Aorta (tissue), 5 donors: ENCODE measurements around the gene LSAMP. TPM values are rescaled to one million over a fixed set of nuclear protein-coding genes. Genes with fewer than 3 reads are reported as not detected.

Source experiments
- ATAC-seq: fragments of 200-7000 bp; cut with Tn5 transposase; one replicate; pipeline ENCODE4 v1.9.1; 2022; ENCODE audit warnings: moderate library complexity; ENCODE audit not compliant: low FRiP score
- DNase-seq, 2 donors: peaks; one replicate each; pipeline ENCODE4 v3.0.0-alpha.2; 2020
- H3K27ac ChIP-seq, 2 donors: one replicate each; pipeline ENCODE4 v1.5.1; 2013; ENCODE audit warnings: low read length in 2 of 2, mild to moderate bottlenecking in 2 of 2, moderate library complexity in 2 of 2, control low read depth in 1 of 2, inconsistent platforms in 1 of 2, low read depth in 1 of 2
- H3K27me3 ChIP-seq, 2 donors: one replicate each; pipeline ENCODE4 v1.6.1; 2013; ENCODE audit warnings: control low read depth in 1 of 2, low read length in 1 of 2, mild to moderate bottlenecking in 1 of 2, moderate library complexity in 1 of 2; ENCODE audit not compliant: insufficient read depth in 2 of 2, control insufficient read depth in 1 of 2
- H3K36me3 ChIP-seq, 2 donors: one replicate each; pipeline ENCODE4 v1.6.1; 2013; ENCODE audit warnings: control low read depth in 1 of 2, low read length in 1 of 2, mild to moderate bottlenecking in 1 of 2; ENCODE audit not compliant: insufficient read depth in 2 of 2, control insufficient read depth in 1 of 2
- H3K4me1 ChIP-seq, 2 donors: one replicate each; pipeline ENCODE4 v1.6.1; 2013; ENCODE audit warnings: low read length in 2 of 2, control low read depth in 1 of 2, mild to moderate bottlenecking in 1 of 2, moderate library complexity in 1 of 2; ENCODE audit not compliant: insufficient read depth in 2 of 2, control insufficient read depth in 1 of 2
- H3K4me3 ChIP-seq, 2 donors: one replicate each; pipeline ENCODE4 v1.5.1; 2013; ENCODE audit warnings: low read length in 2 of 2, control low read depth in 1 of 2, mild to moderate bottlenecking in 1 of 2
- H3K9me3 ChIP-seq: one replicate; pipeline ENCODE4 v1.6.1; 2013; ENCODE audit warnings: mild to moderate bottlenecking, low read length; ENCODE audit not compliant: control insufficient read depth
- WGBS, 2 donors: extraction: QIAGEN DNeasy Blood & Tissue Kit; methylation state at CpG; one replicate each; pipeline ENCODE4 v1.1.7; 2013; 5-methylcytosine and 5-hydroxymethylcytosine counted together
- intact Hi-C, 2 donors: fragments of 100-400 bp; cut with DNase I; formaldehyde crosslinking; loops; one replicate each; pipeline versions ENCODE4 v1.14.2 to v1.15.0; 2022
- polyA plus RNA-seq, 2 donors: library from polyadenylated mRNA; stranded (reverse); fragments of 200-250 nt; gene quantifications; one replicate each; pipeline ENCODE4 v1.2.3, GENCODE V29; 2013
- total RNA-seq, 2 donors: library from RNA; stranded (reverse); fragmentation: NEBNext Ultra II Directional; extraction: Animal tissue kit (Norgen Biotek cat#: 25700); gene quantifications; one replicate each; pipeline ENCODE4 v1.2.1, GENCODE V29; 2021
- donor health status: healthy with polysubstance abuse.
- donor health status: Bipolar disorder and iron deficiency.
- donor health status: DM: no; HTN: no; CAD: no.
- donor health status: DM: no; HTN: no; CAD: no.
- donor health status: DM: yes; HTN: yes; CAD: no.

LSAMP gene
- total and polyA plus RNA-seq, 4 donors = 0.38 to 7.8 (median 0.88) TPM; not detected in 1

- Histone ChIP-seq H3K4me1 (no peaks in the 10 kb centered on the region), H3K9me3 (no peaks in the 10 kb centered on the region), H3K27me3 (no peaks in the 10 kb centered on the region), H3K4me3 (no peak overlapping the region), H3K36me3 (no peaks in the 10 kb centered on the region), H3K27ac (no peak overlapping the region)
- WGBS, 2 donors = 82 to 88% methylated on average over 10 of the region's 10 CpGs
- DNase-seq (no peak), ATAC-seq (no peak)
- intact Hi-C loops = no loop called here
Observed at GRCh38 chr3:116033516-116033915, 411.8 kb downstream of the LSAMP start.

GRCh38 chr3:116032176-116032575 lies 413.1 kb downstream of the LSAMP start:
- H3K9me3 ChIP-seq = no peaks in the 10 kb centered on the region
- no peak for DNase-seq
- H3K36me3 ChIP-seq = no peaks in the 10 kb centered on the region
- no peak overlapping the region for H3K4me3 ChIP-seq
- H3K4me1 ChIP-seq = no peaks in the 10 kb centered on the region
- ATAC-seq = no peak
- H3K27ac ChIP-seq = no peak overlapping the region
- intact Hi-C loops = no loop called here
- H3K27me3 ChIP-seq = no peaks in the 10 kb centered on the region
- 87 to 94% methylated on average over 1 of the region's 1 CpG for WGBS, 2 donors

- Histone ChIP-seq H3K4me3 (no peak overlapping the region), H3K27me3 (no peaks in the 10 kb centered on the region), H3K4me1 (no peaks in the 10 kb centered on the region), H3K36me3 (no peaks in the 10 kb centered on the region), H3K9me3 (no peaks in the 10 kb centered on the region), H3K27ac (no peak overlapping the region)
- intact Hi-C loops = no loop called here
- ATAC-seq (no peak), DNase-seq (no peak)
- WGBS, 2 donors = 76 to 86% methylated on average over 5 of the region's 5 CpGs
Observed at GRCh38 chr3:116030131-116030850, 415.0 kb downstream of the LSAMP start.

GRCh38 chr3:116029266-116029665 lies 416.0 kb downstream of the LSAMP start:
- intact Hi-C loops = no loop called here
- Histone ChIP-seq H3K36me3 (no peaks in the 10 kb centered on the region), H3K27me3 (no peaks in the 10 kb centered on the region), H3K4me1 (no peaks in the 10 kb centered on the region), H3K4me3 (no peak overlapping the region), H3K9me3 (no peaks in the 10 kb centered on the region), H3K27ac (no peak overlapping the region)
- no peak for DNase-seq
- no peak for ATAC-seq
- WGBS, 2 donors = 91% methylated on average over 2 of the region's 2 CpGs

- WGBS, 2 donors = 81% methylated on average over 1 of the region's 1 CpG
Observed at GRCh38 chr3:116028157-116028556, 417.1 kb downstream of the LSAMP start.

GRCh38 chr3:116020989-116021388 lies 424.3 kb downstream of the LSAMP start:
- Histone ChIP-seq H3K4me3 (no peak overlapping the region), H3K36me3 (no peaks in the 10 kb centered on the region), H3K27ac (no peak overlapping the region), H3K27me3 (no peaks in the 10 kb centered on the region), H3K4me1 (no peaks in the 10 kb centered on the region), H3K9me3 (no peaks in the 10 kb centered on the region)
- no peak for ATAC-seq
- DNase-seq = no peak
- 89 to 90% methylated on average over 1 of the region's 1 CpG for WGBS, 2 donors
- intact Hi-C loops = no loop called here

More at GRCh38 chr3:116028157-116028556, 417.1 kb downstream of the LSAMP start:
- no peak overlapping the region for H3K27ac ChIP-seq
- ATAC-seq = no peak
- intact Hi-C loops = no loop called here
- no peak overlapping the region for H3K4me3 ChIP-seq
- no peaks in the 10 kb centered on the region for H3K27me3 ChIP-seq
- H3K9me3 ChIP-seq = no peaks in the 10 kb centered on the region
- no peaks in the 10 kb centered on the region for H3K4me1 ChIP-seq
- H3K36me3 ChIP-seq = no peaks in the 10 kb centered on the region
- DNase-seq = no peak

GRCh38 chr3:116020495-116020894 lies 424.8 kb downstream of the LSAMP start:
- Histone ChIP-seq H3K27me3 (no peaks in the 10 kb centered on the region), H3K9me3 (no peaks in the 10 kb centered on the region), H3K4me1 (no peaks in the 10 kb centered on the region), H3K4me3 (no peak overlapping the region), H3K36me3 (no peaks in the 10 kb centered on the region), H3K27ac (no peak overlapping the region)
- ATAC-seq (no peak), DNase-seq (no peak)
- 73 to 76% methylated on average over 4 of the region's 4 CpGs for WGBS, 2 donors
- intact Hi-C loops = no loop called here

GRCh38 chr3:116019254-116019763 lies 426.0 kb downstream of the LSAMP start:
- Histone ChIP-seq H3K4me1 (no peaks in the 10 kb centered on the region), H3K27ac (no peak overlapping the region), H3K27me3 (no peaks in the 10 kb centered on the region), H3K36me3 (no peaks in the 10 kb centered on the region), H3K9me3 (no peaks in the 10 kb centered on the region), H3K4me3 (no peak overlapping the region)
- DNase-seq (no peak), ATAC-seq (no peak)
- intact Hi-C loops = no loop called here
- WGBS, 2 donors = 86 to 88% methylated on average over 4 of the region's 4 CpGs

GRCh38 chr3:116018646-116019045 lies 426.6 kb downstream of the LSAMP start:
- no peaks in the 10 kb centered on the region for H3K36me3 ChIP-seq
- H3K4me3 ChIP-seq = no peak overlapping the region
- DNase-seq = no peak
- H3K27me3 ChIP-seq = no peaks in the 10 kb centered on the region
- no peak overlapping the region for H3K27ac ChIP-seq
- H3K4me1 ChIP-seq = no peaks in the 10 kb centered on the region
- no peak for ATAC-seq
- no peaks in the 10 kb centered on the region for H3K9me3 ChIP-seq
- 76 to 88% methylated on average over 1 of the region's 1 CpG for WGBS, 2 donors
- intact Hi-C loops = no loop called here
